SW 1271 (cell line): ENCODE results near the gene NDRG2.
"Not testable (repeated sequence)": the region's sequence is repeated elsewhere in the genome, so short reads cannot be mapped to it uniquely, and the experiment has no call there.

ENCODE experiments used
- DNase-seq, 2 experiments: peaks; one replicate each; lab custom pipeline; 2025; lab: John Stamatoyannopoulos, UW

NDRG2 gene

DNA sequence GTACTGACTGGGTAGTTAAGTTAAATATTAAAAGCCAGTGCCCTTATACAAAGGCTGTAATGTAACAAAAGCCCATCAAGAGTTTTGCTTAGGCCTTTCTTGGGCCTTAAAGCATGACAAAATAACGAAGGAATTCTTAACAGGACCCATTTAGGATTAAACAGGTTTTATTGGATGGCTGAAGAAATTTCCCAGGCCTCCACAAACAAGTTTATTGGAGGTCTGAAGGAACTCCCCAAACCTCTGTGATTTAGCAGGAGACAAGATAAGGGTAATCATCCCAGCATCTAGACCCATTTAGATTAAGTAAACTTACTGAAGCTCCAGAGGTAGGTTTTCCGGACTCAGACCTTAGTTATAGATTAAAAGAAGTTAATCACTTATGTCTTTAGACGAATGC, 15.1 kb downstream of the NDRG2 start:
- not testable (repeated sequence) for DNase-seq

GRCh38 chr14:21003788-21004346, 21.0 kb downstream of the NDRG2 start:
- no peak for DNase-seq

GRCh38 chr14:21001218-21001617, 23.6 kb downstream of the NDRG2 start:
- no peak for DNase-seq

GRCh38 chr14:20999591-20999990, 25.3 kb downstream of the NDRG2 start:
- no peak for DNase-seq

DNA sequence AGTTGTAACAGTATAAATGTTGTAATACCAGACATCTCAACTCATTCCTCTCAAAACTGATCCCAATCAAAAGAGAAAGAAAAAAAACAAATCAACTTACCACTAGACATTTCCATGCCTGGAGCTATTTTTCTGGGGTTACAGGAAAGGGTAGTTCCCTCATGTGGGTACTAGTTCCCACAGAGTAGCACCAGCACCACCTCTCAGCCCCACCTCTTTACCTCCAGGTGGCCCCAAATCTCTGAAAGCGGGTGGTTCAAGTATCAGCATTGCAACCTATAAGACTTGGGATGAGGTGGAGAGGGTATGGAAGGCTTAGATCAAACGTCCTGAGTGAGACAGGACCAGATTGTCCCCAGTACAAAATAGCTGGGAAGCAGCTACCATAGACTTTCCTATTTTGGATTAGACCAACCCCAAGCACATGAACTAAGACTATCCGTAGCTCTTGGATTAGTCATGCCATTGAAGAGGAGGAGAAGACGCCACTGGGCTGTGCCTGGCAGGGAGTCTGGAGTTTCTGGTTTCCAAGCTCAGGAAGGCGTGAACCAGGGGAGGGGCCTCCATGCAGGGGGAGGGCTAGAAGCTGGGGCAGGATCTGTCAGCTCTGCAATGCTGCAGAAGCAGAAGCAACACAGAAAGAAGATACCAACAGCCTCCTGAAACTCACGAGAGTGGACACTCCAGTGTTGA, 26.0 kb downstream of the NDRG2 start, which contains the start of gene SLC39A2:
Gene SLC39A2 (plus strand): TSS at position 620 of the 693 bp plus-strand sequence. CDS start 154 bp downstream, outside the sequence.
- no peak for DNase-seq

DNA sequence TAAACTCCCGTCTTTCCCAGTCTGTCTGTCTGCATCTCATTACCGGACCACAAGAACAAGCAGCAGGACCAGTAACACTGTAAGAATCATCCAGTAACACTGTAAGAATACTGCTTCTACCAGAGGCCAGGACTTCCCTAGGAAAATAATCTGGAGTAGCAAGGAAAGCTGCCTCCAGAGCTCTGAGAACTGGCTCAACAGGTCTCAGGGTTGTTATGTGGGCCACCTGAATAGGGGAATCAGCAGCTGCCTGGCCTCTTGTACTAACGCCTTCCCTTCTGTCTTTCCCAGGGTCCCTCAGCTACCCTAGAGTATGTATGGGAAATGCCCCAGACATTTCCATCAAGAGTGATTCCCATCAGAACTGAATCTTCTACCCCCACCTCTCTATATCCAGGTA, 26.7 kb downstream of the NDRG2 start:
- no peak for DNase-seq

- DNase-seq = no peak
Measured at GRCh38 chr14:20997564-20997963, 27.3 kb downstream of the NDRG2 start.

DNA sequence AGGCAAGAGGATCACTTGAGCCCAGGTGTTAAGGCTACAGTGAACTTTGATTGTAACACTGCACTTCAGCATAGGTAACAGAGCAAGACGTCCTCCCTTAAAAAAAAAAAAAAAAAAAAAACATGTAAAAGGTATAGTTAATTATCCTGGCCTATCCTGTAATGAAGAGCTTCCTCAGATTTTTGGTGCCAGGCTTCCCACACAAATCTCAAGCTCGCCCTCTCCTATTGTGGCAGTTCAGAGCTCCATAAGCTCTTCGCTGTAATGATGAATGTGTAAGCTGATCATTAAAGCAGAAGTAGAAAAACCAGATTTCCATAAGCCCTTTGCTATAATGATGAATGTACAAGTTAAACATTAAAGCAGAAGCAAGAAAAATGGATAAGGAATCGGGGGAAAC, 27.7 kb downstream of the NDRG2 start:
- DNase-seq = no peak

DNA sequence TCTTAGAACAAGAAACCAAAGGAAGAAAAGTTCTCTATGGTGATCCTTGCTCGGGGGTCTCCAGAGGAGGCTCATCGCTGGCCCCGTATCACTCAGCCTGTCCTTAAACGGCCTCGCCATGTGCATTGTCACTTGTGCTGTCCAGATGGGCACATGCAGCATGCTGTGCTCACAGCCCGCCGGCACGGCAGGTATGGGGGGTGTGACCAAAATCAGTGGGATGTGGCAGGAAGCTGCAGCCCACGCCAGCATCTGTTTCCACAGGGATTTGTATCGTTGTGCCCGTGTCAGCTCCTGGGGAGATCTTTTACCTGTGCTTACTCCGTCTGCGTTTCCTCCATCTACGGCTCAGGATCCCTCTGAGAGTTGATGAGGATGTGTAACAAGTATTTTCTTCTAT, 28.3 kb downstream of the NDRG2 start:
- DNase-seq = no peak

DNA sequence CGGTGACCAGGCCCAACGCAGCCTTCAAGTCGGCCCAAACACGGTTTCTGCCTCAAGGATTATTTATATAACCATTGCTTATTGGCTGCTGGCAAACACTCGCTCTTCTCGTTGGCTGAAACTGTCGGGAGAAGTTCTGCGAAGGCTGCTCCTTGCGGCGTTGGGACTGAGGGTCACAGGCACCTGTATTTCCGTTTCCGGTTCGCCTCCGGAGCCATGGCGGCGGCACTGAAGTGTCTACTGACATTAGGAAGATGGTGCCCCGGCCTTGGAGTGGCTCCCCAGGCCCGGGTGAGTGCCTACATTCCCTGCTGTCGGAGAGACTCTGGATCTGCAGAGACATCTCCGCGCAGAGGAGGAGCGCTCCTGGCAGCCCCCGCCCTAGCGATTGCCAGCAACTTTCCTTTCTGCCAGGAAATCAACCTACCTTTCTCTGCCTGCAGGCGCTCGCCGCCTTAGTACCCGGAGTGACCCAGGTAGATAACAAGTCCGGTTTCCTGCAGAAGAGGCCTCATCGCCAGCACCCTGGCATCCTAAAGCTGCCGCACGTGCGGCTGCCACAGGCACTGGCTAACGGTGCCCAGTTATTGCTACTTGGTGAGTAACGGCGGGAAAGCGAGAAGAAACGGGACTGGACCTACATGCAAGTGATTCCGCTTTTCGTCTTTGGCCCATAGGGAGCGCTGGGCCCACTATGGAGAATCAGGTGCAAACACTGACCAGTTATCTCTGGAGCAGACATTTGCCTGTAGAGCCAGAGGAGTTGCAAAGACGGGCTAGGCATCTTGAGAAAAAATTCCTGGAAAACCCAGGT, 34.9 kb downstream of the NDRG2 start, which contains the start of gene METTL17:
Gene METTL17 (plus strand): TSS at position 194 of the 814 bp plus-strand sequence. CDS start 23 bp downstream, at position 217.
- peak; percentile 97 to 98 for DNase-seq

DNA sequence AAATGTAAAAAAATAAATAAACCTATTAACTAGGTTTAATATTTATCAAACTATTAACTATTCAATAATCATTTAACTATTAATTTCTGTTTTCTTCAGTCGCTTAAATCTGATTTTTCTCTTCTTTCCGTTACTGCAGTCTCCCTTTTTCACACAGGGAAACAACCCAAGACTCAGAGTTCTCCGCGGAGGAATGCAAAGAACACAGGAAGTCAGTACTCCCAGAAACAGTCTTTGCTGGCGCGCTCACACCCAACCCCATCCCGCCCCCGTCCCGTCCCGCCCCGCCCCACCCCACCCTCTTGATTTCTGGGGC, 35.4 kb downstream of the NDRG2 start:
- no peak for DNase-seq

- DNase-seq = no peak
Measured at GRCh38 chr14:20988717-20989470, 36.0 kb downstream of the NDRG2 start.

GRCh38 chr14:20986811-20987210, 38.0 kb downstream of the NDRG2 start:
- DNase-seq = peak; percentile 33 to 77

- not testable (repeated sequence) for DNase-seq
Measured at GRCh38 chr14:20985650-20986049, 39.2 kb downstream of the NDRG2 start.

GRCh38 chr14:20982646-20983369, 42.1 kb downstream of the NDRG2 start:
- no peak for DNase-seq

DNA sequence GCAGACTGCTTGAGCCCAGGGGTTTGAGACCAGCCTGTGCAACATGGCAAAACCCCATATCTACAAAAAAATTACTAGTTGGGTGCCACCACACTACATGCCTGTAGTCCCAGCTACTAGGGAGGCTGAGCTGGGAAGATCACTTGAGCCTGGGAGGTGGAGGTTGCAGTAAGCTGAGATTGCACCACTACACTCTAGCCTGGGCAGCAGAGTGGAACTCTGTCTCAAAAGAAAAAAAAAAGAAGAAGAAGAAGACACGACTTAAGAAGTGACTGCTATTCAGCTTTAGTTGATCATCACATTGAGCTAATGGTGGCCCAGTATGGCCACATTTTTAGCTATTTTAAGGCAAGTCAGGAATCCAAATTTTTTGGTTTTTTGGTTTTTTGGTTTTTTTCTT, 44.0 kb downstream of the NDRG2 start:
- DNase-seq = no peak

GRCh38 chr14:20978687-20979086, 46.2 kb downstream of the NDRG2 start:
- DNase-seq = no peak

GRCh38 chr14:20976291-20976690, 48.6 kb downstream of the NDRG2 start:
- no peak for DNase-seq

DNA sequence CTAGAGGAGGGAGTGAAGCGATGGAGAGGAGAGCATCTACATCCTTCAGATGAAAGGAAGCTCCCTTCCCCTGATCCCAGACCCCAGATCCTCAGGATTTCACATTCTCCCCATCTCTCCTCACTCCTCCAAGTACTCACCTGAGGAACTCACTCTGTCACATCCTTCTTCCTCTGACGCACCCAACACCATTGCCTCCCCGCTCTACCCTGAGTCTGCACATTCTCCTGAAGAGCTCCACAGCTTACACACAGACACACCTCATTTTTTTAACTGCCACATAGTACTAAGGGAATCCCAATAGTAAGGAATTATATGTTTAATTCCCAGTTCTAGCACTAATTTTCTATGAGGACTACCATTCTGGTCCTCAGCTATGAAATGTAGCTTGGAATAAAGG, 51.4 kb downstream of the NDRG2 start:
- no peak for DNase-seq

DNA sequence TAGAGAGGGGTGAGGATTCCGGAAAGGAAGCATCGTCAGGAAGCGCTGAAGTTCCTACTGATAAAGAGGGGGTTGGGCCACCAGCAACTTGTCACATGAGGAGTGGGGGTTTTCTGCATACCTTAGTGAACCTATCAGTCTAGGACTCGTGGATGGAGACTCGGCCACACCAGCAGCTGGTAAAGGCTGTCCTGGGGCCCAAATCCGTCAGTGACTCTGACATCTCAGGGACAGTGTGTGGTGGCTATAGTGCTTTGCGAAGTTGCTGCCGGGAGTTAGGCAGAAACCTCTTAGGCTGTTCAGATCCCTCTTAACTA, 53.2 kb downstream of the NDRG2 start:
- DNase-seq = no peak

DNA sequence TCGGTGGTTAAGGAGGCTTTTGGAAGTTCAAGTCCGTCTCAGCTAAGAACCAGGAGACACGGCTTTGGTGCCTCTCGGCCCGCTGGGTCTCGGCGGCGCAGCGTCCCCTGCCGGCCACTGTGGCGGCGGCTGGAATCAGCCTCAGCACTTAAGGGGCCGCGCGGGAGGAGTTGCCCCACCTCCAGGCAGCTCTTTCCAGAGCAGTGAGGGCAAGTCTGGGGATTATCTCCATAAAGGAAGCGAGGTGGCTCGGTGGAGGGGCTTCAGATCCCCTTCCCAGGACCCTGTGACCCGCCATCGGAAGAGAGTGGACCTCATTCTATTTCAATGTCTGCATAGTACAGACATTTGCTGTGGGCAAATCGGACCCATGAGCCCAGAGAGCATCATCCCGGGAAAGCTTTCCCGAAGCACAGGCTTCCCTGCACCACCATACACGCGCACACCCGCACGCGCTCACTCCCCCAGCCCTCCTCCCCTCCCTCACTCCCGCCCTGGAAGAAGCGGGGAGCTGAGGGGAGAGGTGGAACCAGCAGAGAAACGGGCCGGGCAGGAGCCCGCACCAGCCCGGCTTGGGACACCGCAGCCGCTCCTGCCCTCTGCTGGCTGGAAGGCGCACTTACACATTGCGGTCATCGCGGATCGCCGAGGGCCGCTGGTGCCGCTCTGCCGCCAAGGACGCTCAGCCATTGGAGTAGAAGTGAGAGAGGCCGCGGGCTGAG, 53.7 kb downstream of the NDRG2 start:
- DNase-seq = peak; percentile 67 to 76
